NOMO-1 treated with DMSO at 0.1 percent for 48 hours (cell line): ENCODE measurements around the gene RNF207.

Experiments
- DNase-seq: peaks from one replicate; lab custom pipeline; 2025; ENCODE audit not compliant: unreplicated experiment; lab: John Stamatoyannopoulos, UW

RNF207 gene

DNA sequence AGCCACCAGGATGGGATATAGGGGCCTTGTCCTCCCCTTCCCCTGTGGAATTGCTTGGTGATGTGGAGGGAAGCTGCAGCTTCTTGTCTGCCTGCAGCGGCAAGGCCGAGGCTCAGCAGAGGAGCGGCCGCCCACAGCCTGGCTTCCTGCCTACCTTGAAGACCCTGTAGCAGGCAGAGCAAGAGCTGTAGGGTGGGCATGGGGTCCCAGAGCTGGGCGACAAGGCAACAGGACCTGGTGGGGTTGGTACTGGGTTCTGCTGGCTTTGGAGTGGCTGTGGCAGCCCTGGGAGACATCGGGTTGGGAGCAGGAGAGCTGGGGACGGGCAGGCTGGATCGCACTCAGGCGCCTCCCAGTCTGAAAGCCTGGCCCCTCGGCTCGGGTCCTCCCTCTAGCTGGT is 60.7 kb downstream of the RNF207 start:
- no peak for DNase-seq

DNA sequence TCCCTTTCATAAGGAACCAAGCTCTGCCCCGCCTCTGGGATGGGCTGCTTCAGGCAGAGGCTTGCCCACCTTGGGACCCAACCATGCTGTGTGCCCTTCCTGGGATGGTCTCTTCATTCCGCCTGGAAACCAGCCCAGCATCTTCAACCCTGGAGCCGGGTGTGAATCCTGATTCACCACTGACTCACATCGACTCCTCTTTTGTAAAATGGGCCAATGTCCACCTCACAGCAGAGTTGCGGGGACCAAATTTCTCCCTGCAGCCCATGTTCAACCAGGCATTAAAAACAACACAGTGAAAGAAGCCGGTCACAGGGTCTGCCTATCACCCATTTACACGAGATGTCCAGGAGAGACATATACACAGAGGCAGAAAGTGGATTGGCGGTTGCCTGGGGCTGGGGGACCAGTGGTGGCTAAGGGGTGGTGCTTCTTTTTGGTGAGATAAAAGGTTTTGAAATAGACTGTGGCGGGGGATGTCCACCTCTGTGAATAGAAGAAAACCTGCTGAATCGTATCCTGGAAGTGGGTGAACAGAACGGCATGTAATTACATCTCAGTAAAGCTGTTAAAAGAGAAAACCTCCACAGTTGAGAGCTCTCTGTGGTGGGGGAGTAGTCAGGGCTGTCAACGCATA is 61.9 kb downstream of the RNF207 start:
- DNase-seq: no peak

DNA sequence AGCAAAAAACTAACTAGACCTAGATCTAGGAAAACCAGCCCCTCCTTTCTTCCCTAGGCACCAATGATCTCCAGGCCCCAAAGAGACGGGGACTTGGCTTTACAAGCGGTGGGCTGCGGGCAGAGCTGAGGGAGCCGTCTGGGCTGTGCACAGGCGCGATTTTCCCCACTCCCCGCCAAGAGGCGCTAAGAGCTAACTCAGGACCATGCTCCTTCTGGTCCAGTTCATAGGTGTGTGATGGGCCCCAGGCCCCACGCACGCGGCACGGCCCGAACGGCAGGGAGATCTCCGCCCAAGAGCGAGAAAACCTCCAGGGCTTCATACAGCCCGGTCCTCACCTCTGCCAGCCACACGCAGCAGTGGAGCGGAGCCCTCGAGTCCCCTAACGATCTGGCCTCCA is 62.5 kb downstream of the RNF207 start:
- no peak for DNase-seq

DNA sequence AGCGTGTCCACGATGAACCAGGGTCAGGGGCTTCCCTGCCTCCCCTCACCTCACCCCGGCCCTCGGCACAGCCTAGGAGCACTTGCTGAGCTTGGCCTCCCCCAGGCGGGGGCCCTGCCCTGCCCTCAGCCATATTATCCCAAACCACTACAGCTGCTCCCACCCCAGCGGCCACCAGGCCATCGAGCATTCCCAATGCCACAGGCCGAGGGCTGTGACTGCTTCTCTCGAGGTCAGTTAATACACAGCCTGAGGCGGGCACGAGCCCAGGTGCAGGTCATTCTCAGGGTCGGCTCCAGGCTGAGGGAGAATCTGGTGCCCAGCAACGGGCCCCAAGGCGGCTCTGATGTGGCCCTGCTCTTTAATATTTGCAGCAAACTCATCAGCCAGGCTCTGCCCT is 63.4 kb downstream of the RNF207 start:
- no peak for DNase-seq

DNA sequence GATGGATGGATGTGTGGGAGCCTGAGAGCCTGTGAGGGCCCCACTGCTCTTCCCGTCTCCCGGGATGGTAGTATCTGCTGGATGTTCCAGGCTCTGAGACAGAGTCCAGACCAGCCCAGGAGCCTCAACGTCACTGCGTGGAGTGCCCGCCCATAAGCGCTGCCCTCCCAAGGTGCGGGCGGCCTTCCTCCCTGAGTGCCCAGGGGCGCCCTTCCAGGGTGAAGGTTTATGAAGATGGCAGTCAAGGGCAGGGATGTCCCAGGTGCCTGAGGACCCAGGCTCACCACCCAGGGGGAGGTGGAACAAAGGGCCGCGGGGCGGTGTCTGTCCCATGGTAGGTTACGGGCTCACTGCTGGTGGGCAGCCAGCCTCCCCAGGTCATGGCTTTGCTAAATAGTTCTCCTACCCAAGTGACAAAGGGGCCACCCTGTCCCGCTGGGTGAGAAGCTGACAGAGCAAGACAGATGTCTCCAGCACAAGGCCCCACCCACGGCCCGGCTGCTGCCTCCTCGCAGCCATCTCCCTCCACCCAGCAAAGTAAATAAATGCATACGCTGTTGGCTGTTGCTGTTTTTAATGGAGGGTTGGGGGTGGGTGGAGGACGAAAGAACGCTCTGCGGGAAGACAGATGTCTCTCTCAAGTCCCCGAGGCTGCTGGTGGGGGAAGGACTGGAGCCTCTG is 63.9 kb downstream of the RNF207 start:
- DNase-seq: no peak

DNA sequence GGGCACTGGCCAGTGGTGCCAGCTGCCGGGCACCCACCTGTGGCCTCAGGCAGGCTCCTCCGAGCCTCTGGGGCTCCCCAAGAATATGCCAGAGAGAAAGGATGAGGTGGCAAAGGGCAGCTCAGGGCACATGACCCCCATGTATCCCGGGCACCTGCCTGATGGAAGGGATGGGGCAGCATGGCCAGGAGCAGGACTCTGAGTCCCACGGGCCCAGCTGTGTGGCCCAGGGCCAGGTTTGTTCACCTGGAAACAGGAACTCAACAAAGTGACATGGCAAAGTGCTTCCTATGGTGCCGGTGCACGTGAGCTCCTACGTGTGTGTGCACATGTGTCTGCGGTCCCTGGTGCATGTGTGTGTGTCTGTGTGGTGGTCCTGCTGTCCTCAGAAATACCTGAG is 64.5 kb downstream of the RNF207 start:
- no peak for DNase-seq
